GM20431 (cell line): ENCODE measurements around the gene RBBP8NL.

Source experiments
- in situ Hi-C: fragments of 300-500 bp; cut with MseI, MboI; formaldehyde crosslinking; loops from one replicate; pipeline ENCODE4 v1.15.0; 2020; ENCODE audit warnings: low sequenced_read_pairs; ENCODE audit not compliant: unreplicated experiment

RBBP8NL gene, protein sequence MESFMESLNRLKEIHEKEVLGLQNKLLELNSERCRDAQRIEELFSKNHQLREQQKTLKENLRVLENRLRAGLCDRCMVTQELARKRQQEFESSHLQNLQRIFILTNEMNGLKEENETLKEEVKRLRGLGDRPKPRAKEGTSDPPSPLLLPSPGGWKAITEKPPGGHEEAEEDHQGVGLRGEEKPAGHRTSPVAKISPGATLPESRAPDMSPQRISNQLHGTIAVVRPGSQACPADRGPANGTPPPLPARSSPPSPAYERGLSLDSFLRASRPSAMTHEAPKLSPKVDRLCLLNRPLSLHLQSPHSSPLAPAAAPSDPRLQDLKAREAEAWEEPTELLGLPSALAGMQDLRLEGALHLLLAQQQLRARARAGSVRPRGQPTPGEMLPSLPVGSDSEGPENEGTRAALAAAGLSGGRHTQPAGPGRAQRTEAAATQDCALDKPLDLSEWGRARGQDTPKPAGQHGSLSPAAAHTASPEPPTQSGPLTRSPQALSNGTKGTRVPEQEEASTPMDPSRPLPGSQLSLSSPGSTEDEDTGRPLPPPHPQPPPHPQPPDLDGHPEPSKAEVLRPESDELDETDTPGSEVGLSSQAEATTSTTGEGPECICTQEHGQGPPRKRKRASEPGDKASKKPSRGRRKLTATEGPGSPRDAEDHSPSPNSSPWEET

DNA sequence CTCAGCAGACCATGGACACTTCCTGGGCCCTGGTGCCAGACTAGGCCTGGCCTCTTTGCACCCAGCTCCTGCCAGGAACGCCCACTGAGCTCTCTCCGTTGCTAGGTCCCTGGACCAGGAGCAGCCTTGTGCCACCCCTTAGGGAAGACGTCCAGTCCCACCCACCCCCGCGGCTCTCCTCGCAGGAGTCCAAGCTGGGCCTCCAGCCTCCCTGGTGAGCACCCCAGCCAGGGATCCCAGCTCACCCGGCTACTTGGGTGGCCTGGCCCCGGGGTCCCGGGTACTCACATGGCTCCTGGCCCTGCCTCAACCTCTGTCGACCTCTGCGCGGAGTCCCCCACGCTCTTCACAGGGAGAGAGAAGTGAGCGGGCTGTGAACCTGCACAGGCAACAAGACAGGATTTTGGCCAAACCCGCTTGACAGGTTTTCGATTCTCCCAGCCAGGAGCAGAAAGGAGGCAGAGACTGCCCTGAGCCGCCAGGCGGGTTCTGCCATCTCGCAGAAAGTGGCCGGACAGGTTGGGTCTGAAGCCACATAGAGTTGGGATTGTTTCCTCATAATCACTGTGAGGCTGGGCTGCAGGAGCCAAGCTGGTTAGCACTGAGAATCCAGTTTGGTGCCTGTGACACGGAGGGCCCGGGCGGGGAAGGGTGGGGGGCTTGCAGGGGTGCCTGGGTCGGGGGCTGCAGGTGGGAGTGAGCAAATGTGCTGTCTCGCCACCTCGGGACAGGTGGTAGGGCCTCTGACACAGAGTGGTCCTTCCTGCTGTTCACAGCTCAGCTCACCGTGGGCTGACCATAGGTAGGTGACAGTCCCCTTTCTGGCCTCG, at the start of gene RBBP8NL:
RBBP8NL (minus strand) TSS at position 368 of the 830 bp plus-strand sequence. CDS start 7,892 bp downstream, outside the sequence.
- in situ Hi-C loops = no loop called here

DNA sequence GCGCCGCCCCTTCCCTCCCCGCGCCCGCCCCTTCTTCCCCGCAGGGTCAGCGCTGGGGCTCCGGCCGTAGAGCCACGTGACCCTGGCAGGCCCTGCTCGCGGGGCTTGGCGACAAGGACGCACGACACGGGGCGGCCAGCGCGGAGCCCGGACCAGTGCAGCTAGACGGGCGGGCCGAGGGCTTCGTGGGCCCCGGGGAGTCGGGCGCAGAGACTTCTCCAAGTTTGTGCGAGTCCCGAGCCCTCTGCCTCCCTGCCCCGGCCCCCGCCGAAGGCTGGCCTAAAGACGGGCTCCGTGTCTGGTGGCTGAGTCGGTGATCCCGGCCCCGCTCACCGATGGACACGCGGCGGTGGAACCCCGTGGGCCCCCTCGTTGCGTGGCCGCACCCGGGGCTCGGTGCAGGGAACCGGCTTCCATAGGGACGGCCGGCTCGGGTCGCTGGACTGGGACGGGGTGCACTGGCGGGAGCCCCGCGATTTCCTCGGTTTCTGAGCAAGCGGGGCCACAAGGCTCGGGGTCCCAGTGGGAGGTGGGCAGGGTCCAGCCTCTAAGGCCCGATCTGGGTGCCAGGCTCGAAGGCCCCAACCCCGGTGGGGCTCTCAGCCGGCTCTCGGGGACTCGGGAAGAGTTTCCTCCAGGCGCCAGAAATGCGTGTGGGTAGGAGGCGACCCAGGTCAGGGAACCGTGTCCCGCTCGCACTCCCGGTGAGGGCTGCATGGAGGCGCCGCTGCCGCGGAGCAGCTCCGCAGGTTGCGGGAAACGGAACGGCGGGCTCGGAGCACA, 48.9 kb upstream of the RBBP8NL start:
- in situ Hi-C loops = no loop called here

DNA sequence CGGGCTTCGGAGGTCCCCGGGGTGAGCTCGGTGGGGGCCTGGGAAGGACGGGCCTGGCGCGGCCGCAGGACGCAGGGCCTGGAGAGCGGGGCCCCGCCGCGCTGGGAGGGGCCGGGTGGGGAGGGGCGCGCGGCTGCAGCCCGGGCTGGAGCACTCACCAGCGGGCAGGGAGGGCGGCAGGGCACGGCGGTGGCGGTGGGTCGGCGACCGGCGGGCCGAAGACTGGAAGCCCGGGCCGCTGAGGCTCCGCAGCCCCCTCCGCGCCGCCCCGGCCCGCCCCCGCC, 48.4 kb upstream of the RBBP8NL start, which contains the start of gene GATA5:
GATA5 (minus strand) TSS at position 224 of the 284 bp plus-strand sequence. CDS start 474 bp downstream, outside the sequence.
- in situ Hi-C loops = no loop called here

DNA sequence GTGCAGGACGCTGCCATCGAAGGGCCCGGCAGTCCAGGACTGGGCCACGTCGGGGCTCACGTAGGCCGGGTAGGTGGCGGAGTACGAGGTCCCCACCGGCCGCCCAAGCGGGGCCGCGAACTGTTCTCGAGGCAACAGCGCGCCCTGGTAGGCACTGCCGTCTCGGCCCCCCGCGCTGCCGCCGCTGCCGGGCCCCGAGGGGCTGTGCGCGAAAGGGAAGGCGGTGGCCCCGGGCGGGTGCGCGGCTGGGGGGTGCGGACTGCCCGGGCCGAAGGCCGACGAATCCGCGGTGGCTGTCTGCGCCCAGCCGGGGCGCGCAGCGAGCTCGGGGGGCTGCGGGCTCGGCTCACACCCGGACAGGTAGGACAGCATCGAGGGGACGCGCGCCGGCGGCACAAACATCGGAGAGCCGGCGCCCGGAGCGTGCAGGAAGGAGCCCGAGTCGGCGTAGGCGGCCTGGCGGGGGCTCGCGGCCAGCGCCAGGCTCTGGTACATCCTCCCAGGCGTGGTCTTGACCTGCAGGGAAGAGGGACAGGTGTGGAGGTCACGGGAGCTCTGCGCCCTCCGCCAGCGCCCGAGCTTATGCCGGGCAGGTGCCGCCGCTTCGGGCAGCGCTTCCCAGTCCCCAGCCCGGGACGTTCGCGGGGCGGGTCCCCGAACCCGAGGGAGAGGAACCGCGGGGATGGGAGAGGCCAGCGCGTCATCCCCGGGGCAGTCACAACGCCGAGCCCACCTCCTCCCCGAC, 47.9 kb upstream of the RBBP8NL start:
- in situ Hi-C loops = no loop called here

DNA sequence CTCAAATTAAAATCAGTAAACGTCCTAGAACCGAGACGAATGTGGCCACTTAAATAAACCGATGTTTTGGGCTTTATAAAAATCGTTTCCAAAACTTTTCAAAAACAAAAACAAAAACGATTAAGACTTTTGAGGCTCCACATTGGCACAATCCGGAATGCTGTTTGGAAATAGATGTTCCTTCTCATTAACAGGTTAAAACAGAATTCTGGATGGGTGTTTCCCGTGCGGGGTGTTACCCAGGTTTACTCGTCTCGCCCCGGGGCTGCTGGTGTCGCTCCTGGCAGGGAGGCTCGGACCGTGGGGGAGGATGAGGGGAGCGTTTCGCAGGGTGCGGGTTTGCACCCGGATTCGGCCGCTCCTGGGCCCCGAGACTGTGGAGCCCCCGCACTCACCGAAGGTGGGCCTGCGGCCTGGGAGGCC, 47.3 kb upstream of the RBBP8NL start:
- in situ Hi-C loops = no loop called here

DNA sequence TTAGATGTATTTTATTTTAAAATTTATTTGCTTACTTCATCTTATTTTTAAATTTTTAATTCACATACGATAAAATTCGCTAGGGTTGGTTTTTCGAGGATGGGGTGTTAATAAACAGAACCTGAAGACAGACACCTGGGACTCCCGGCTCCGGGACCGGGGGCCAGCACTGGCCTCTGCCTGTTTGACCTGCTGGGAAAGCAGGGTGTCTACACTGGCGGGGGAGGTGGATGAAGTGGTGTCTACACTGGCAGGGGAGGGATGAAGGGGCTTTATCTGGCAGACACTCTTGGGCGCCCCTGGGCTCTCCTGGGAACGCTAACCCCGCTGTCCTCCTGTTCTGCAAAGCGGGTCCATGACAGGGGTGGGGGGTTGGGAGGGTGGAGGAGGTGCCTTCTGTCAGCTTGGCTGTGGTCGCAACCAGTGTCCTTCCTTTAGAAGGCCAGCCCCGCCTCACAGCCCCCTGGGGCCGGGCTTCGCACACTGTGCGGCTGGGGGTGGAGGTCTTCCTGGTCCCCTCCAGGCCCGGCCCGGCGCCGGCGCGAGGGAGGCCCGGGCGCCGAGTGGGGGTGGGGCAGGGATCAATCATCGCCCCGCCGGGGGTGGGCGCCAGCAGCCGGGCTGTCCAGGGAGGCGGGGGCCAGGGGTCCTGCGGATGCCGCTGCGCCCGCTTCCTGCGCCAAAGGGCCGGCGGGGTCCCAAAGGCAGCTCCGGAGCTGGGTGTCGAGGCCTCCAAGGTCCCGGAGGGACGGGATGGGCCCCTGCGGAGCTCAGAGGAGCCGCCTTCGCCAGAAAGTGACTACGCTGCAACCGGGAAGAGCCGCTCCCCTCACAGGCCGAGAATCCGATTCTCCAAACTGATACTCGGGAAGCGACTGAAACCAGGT, 46.6 kb upstream of the RBBP8NL start:
- in situ Hi-C loops = no loop called here

DNA sequence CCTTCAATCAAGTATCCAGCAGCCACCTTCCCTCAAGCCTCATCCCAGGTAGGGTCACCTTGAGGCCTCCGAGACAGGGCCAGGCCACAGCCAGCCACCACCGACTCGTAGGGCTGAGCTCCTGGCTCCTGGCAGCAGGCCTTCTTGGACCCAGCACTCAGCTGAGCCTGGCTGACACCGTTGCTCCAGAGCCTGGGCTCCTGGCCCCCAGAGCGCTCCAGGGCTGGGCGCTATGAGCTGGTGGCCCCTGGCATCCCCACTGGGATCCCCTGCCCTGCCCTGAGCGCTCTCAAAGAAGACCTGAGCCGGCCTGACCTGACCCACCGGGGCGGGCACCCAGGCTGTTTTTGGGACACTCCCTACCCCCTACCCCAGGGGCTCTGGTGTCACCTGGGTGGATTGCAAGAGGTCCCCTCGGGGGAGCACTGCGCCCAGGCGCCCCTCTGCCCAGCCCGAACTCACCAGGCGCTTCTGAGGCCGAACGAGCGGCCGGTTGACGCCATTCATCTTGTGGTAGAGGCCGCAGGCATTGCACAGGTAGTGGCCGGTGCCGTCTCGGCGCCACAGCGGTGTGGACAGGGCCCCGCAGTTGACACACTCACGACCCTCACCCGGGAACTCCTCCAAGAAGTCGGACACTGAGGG, 45.7 kb upstream of the RBBP8NL start:
- in situ Hi-C loops = no loop called here

DNA sequence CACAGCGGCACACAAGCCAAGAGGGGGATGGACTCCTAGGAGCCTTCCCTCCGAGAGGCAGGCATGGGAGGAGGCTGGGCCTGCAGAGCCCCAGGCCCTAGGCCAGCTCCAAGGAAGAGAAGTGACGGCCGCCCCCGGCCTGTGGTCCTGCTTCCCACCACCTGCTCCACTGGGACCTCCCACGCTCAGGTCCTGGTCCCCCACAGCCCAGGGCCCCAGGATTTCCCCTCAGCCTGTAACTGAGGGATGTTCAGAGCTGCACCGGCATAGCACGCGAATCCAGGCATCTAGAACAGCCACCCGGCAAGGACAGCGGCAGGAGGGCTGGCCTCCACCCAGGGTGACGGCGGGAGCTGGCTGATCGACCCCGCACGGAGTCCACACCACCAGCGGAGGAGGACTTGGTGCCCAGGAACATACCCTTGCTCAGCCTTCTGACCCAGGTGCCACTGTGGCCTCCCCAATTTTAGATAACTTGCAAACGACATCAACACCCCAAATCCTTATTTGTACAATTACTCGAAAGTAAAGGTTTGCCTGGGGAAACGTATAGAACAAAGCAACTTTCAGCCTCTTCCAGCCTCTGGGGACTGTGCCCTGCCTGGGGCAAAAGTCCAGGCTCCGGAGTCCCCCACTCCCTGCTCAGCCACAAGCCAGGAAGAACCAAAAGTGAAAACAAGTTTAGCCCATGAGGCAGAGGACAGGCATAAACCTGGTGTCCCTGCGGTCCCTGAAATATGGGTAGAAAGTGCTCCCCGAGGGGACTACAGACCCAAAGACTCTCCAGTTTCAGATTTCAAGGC, 45.0 kb upstream of the RBBP8NL start:
- in situ Hi-C loops = no loop called here

DNA sequence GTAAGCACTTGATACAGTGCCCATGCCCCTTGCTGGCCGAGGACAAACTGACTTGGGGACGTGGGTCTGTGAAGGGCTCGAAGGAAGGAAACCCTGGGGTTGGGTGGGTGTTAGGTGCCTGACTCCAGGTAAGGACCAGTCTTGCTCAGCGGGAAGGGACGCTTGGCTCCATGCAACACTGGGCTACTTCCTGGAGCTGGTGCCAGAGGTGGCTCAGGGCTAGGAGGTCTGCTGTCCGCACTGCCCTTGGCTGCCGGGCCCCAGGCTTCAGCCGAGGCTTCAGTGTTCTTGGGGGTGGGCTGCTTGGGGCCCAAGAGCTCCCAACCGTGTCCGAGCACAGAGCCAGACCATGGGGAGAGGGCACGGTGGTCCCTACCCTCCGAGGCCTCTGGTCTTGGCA, 43.1 kb upstream of the RBBP8NL start:
- in situ Hi-C loops = no loop called here

DNA sequence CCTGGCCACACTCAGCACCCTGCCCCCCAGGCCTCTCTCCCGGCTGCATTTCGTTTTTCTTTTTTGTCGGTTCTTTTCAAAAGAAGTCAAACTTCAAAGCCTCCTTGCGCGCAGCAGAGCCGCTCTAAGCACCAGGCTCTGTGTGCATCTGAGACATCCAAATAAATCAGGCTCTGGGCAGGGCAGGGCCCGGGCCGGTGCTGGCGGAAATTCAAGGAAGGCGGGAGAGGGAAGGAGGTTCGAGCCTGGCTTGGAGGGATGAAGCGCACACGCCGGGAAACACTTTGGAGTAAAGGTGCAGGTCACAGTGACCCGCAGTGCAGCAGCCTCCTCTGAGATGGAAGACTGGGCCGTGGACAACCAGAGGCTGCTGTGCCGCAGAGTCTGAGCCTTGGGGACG, 42.7 kb upstream of the RBBP8NL start:
- in situ Hi-C loops = no loop called here

DNA sequence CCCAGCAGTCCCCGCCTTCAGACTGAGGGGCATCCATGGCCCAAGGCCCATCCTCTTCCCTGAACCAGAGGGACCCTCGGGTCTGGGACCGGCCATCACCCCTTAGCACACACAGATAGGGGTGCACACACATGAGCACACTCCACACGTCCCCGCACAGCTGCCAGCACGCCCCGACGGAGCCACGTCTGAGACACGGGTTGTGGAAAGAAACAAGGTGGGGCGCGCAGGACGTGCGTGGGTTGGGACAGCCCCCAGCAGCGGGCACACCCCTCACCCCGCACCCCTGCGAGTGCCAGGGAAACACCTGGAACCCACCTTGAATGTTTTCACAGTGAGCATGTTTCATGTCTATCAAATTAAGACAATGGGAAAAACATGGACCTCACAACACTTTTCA, 42.0 kb upstream of the RBBP8NL start:
- in situ Hi-C loops = no loop called here

DNA sequence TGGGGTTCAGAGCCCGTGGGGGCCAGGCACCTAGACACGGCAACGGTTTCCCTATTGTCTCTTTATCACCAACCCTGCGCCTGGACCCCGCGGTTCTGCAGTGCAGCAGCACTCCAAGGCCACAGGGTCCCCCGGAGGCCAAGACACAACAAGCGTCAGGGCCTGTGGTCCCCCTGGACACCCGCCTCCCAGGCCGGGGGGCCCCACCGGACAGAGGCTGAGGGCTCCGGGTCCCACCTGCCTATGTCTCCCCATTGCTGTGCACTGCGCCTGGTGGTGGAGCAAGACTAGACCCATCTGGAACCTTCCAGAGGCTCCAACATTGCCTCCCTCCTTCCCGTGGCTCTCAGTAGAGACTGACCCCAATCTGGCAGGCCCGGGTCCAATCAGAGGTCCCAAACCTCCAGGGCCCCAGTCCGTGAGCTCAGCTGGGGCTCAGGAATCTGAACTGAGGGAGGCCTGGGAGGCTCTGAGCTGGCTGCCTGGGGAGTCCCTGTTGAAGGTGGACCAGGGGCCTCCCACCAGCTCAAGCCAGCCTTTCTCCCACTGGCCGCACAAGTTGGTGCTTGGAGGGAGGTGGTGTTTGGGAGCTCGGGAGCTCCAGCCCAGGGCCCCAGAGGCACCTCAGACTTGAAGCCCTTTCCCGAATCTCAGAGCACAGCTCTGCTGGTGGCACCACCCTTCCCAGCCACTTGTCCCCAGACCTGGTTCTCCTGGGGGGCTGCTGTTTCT, 39.6 kb upstream of the RBBP8NL start:
- in situ Hi-C loops = no loop called here

DNA sequence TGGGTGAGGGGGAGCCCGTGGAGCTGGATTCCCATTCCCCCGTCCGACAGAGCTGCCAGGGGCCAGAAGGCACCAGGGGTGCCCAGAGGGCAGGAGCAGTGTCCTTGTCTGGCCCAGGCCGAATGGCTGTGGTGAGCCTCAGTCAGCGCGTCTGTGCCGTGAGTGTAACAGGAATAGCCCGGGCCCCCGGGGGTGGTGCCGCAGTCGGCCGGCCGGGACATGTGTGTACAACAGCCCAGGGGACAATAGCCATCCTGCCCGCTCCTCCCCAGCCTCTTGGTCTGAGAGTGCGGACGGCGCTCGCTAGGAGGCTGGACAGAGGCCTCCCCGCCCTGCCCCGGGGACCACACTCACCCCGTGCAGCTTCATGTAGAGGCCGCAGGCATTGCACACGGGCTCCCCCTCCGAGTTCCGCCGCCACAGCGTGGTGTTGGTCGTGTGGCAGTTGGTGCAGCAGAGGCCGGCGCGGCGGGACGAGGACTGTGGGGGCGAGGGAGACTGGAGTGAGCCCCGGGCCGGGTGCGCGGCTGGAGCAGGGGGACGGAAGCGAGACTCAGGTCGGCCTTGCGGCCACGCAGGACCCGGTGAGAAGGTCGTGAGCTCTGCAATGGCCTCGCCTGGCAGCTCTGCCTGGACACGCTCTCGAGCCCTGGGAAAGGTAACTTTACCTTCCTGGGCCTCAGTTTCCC, 38.9 kb upstream of the RBBP8NL start:
- in situ Hi-C loops = no loop called here

DNA sequence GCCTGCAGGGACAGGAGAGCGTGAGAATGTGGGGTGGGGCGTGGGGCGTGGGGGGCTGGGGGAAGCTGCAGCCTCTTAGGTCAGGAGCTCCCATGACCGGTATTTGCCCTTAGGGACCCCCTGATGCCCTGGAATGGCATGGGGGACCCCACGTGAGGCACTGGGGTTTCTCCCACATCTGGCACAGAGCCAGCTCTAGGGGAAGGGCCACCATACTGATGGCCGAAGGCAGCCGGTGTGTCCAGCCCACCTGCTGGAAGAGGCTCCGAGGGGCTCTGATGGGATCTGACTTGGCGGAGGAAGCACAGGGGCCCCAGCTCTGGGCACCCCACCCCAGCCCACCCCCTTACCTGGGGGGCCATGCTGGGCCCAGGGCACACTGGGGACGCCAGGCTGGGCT, 37.7 kb upstream of the RBBP8NL start:
- in situ Hi-C loops = no loop called here

DNA sequence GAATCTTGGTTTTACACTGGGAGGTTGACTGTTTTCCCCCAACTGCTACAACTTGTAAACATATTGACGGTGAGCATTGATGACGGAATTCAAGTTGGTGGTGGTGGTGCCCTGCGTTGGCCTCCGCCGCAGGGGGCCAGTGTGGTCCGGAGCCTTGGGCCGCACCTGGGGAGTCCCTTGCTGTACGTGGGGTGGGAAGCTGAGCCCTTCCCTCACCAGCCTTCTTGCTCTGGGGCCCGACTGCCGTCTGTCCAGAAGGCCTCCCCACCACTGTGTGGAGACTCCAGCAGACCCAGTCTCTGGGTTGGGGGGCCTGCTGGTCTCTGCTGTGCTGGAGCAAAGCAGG, 37.1 kb upstream of the RBBP8NL start:
- in situ Hi-C loops = no loop called here
